Measurements from ENCODE around the gene KCNJ8.

DNA sequence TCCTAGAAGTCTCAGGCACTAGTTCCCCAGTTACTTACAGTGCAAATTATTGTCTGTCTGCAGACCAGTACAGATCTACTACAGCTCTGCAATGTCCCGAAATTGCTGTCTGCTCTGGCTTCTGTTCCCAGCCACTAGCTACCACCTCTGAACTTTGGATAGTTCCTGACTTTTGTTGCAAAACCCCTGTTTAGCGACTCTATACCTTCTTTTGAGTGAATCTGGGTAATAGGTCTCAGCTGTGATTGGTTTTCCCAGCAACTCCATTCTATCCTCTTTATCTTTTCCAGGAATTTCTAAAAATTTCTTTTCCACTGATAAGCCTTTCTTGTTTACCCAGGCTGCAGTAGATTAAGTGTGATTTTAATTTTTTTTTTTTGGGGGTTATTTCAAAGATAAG lies 16.8 kb downstream of the KCNJ8 start:
- TF ChIP-seq, protein P1, sequence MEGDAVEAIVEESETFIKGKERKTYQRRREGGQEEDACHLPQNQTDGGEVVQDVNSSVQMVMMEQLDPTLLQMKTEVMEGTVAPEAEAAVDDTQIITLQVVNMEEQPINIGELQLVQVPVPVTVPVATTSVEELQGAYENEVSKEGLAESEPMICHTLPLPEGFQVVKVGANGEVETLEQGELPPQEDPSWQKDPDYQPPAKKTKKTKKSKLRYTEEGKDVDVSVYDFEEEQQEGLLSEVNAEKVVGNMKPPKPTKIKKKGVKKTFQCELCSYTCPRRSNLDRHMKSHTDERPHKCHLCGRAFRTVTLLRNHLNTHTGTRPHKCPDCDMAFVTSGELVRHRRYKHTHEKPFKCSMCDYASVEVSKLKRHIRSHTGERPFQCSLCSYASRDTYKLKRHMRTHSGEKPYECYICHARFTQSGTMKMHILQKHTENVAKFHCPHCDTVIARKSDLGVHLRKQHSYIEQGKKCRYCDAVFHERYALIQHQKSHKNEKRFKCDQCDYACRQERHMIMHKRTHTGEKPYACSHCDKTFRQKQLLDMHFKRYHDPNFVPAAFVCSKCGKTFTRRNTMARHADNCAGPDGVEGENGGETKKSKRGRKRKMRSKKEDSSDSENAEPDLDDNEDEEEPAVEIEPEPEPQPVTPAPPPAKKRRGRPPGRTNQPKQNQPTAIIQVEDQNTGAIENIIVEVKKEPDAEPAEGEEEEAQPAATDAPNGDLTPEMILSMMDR (IDR thresholded peaks at IDR 0.05; ENCODE audit: low read depth, low read length, missing input control): no peak
- no peak for TF ChIP-seq EGR1 (IDR thresholded peaks at IDR 0.05; ENCODE audit: low read depth in 2 of 2)
- TF ChIP-seq, protein P2, sequence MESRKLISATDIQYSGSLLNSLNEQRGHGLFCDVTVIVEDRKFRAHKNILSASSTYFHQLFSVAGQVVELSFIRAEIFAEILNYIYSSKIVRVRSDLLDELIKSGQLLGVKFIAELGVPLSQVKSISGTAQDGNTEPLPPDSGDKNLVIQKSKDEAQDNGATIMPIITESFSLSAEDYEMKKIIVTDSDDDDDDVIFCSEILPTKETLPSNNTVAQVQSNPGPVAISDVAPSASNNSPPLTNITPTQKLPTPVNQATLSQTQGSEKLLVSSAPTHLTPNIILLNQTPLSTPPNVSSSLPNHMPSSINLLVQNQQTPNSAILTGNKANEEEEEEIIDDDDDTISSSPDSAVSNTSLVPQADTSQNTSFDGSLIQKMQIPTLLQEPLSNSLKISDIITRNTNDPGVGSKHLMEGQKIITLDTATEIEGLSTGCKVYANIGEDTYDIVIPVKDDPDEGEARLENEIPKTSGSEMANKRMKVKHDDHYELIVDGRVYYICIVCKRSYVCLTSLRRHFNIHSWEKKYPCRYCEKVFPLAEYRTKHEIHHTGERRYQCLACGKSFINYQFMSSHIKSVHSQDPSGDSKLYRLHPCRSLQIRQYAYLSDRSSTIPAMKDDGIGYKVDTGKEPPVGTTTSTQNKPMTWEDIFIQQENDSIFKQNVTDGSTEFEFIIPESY (IDR thresholded peaks at IDR 0.05): peak; percentile 59
- TF ChIP-seq YY1 (IDR thresholded peaks at IDR 0.05): peak; percentile 80
